Natural killer cell (primary cell): Measurements from ENCODE around the gene PHACTR1. TPM values are rescaled to one million over a fixed set of nuclear protein-coding genes. Genes with fewer than 3 reads are reported as not detected.

ENCODE experiments used
- ATAC-seq, 3 donors: fragments of 150-1000 bp in 2 of 3; fragments of 200-7000 bp in 1 of 3; cut with Tn5 transposase; 1 replicate in 1 of 3; 2 replicates in 2 of 3; pipeline ENCODE4 v1.10.0; 2021; ENCODE audit warnings: mild to moderate bottlenecking in 2 of 3, moderate library complexity in 2 of 3
- DNase-seq, 2 donors: peaks; one replicate each; pipeline versions ENCODE4 v3.0.0 to v3.0.0-alpha.2; 2013 to 2021; ENCODE audit warnings: mixed read lengths in 1 of 2
- H3K27ac ChIP-seq: one replicate; pipeline ENCODE4 v1.5.1; 2013; ENCODE audit warnings: mild to moderate bottlenecking, low read length
- H3K27me3 ChIP-seq: one replicate; pipeline ENCODE4 v1.6.1; 2013; ENCODE audit warnings: low read length; ENCODE audit not compliant: control insufficient read depth, insufficient read depth
- H3K36me3 ChIP-seq: one replicate; pipeline ENCODE4 v1.6.1; 2013; ENCODE audit warnings: low read length; ENCODE audit not compliant: control insufficient read depth, insufficient read depth
- H3K4me1 ChIP-seq: one replicate; pipeline ENCODE4 v1.6.1; 2013; ENCODE audit warnings: low read length; ENCODE audit not compliant: control insufficient read depth, insufficient read depth
- H3K4me3 ChIP-seq: one replicate; pipeline ENCODE4 v1.5.1; 2013; ENCODE audit warnings: low read length
- H3K9me3 ChIP-seq: one replicate; pipeline ENCODE4 v1.6.1; 2013; ENCODE audit warnings: low read length; ENCODE audit not compliant: control insufficient read depth, insufficient read depth
- H3K27ac Mint-ChIP-seq, 2 donors: one replicate each; pipeline ENCODE4 v1.8.0; 2022; ENCODE audit warnings: mild to moderate bottlenecking in 2 of 2, mixed read lengths in 2 of 2, moderate library complexity in 1 of 2
- H3K27me3 Mint-ChIP-seq, 2 donors: one replicate each; pipeline ENCODE4 v1.8.0; 2022; ENCODE audit warnings: low read depth in 2 of 2, mixed read lengths in 2 of 2
- H3K36me3 Mint-ChIP-seq: one replicate; pipeline ENCODE4 v1.8.0; 2022; ENCODE audit warnings: mixed read lengths
- H3K4me1 Mint-ChIP-seq, 2 donors: one replicate each; pipeline ENCODE4 v1.8.0; 2022; ENCODE audit warnings: mixed read lengths in 2 of 2
- H3K4me3 Mint-ChIP-seq: one replicate; pipeline ENCODE4 v1.8.0; 2022; ENCODE audit warnings: mild to moderate bottlenecking, moderate library complexity, mixed read lengths
- H3K9me3 Mint-ChIP-seq, 2 donors: one replicate each; pipeline ENCODE4 v1.8.0; 2022; ENCODE audit warnings: mixed read lengths in 2 of 2
- CTCF ChIP-seq: fragments of 200-600 bp; IDR thresholded peaks from one replicate; pipeline ENCODE4 v1.8.0; 2022; ENCODE audit warnings: antibody characterized with exemption
- WGBS: methylation state at CpG from one replicate; pipeline ENCODE4 v1.1.7; 2013; ENCODE audit warnings: missing lambda C conversion rate; ENCODE audit not compliant: insufficient coverage; 5-methylcytosine and 5-hydroxymethylcytosine counted together
- intact Hi-C: fragments of 100-400 bp; cut with micrococcal nuclease; formaldehyde crosslinking; loops from one replicate; pipeline ENCODE4 v1.14.2; 2022
- total RNA-seq, 4 donors: library from RNA; stranded (reverse); fragments of 120-200 nt in 1 of 4; gene quantifications; one replicate each; pipeline versions ENCODE4 v1.2.3 to v1.2.4, GENCODE V29; 2013 to 2022

Gene PHACTR1
- total RNA-seq, 3 donors from 2014 or later (not counting 1 experiment from before 2014, with no cell fraction given), result 5.2 to 19.0 (median 5.4) TPM

- no peak for TF ChIP-seq CTCF
Measured at GRCh38 chr6:12717356-12717755, 789 bp downstream of the PHACTR1 start.

GRCh38 chr6:12718015-12718414 is 1.4 kb downstream of the PHACTR1 start:
- H3K4me1 Mint-ChIP-seq, result no peaks in the 10 kb centered on the region

More at GRCh38 chr6:12717356-12717755, 789 bp downstream of the PHACTR1 start:
- Mint-ChIP-seq H3K36me3 (no peaks in the 10 kb centered on the region), H3K9me3 (no peaks in the 10 kb centered on the region), H3K4me1 (no peaks in the 10 kb centered on the region), H3K27ac (no peak overlapping the region), H3K4me3 (no peak overlapping the region), H3K27me3 (peaks cover 7 to 16% of the 10 kb centered on the region in 2 donors)
- Histone ChIP-seq H3K9me3 (no peaks in the 10 kb centered on the region), H3K27me3 (no peaks in the 10 kb centered on the region), H3K36me3 (no peaks in the 10 kb centered on the region), H3K27ac (no peak overlapping the region), H3K4me1 (no peaks in the 10 kb centered on the region), H3K4me3 (no peak overlapping the region)
- DNase-seq, result no peak
- WGBS, result 89% methylated on average over 9 of the region's 9 CpGs
- no peak for ATAC-seq
- intact Hi-C loops, result no loop called here

GRCh38 chr6:12719017-12719416 is 2.5 kb downstream of the PHACTR1 start:
- H3K9me3 ChIP-seq, result no peaks in the 10 kb centered on the region
- 72% methylated on average over 3 of the region's 3 CpGs for WGBS

More at GRCh38 chr6:12718015-12718414, 1.4 kb downstream of the PHACTR1 start:
- Histone ChIP-seq H3K27me3 (no peaks in the 10 kb centered on the region), H3K27ac (no peak overlapping the region), H3K36me3 (no peaks in the 10 kb centered on the region), H3K4me1 (no peaks in the 10 kb centered on the region), H3K4me3 (no peak overlapping the region), H3K9me3 (no peaks in the 10 kb centered on the region)
- Mint-ChIP-seq H3K4me3 (no peak overlapping the region), H3K27me3 (peaks cover 7 to 16% of the 10 kb centered on the region in 2 donors), H3K9me3 (no peaks in the 10 kb centered on the region), H3K36me3 (no peaks in the 10 kb centered on the region), H3K27ac (no peak overlapping the region)
- DNase-seq (no peak), ATAC-seq (no peak)
- intact Hi-C loops, result no loop called here
- TF ChIP-seq CTCF, result no peak
- 84% methylated on average over 9 of the region's 9 CpGs for WGBS

More at GRCh38 chr6:12719017-12719416, 2.5 kb downstream of the PHACTR1 start:
- intact Hi-C loops, result no loop called here
- Mint-ChIP-seq H3K27me3 (peaks cover 7 to 16% of the 10 kb centered on the region in 2 donors), H3K9me3 (no peaks in the 10 kb centered on the region), H3K36me3 (no peaks in the 10 kb centered on the region), H3K4me3 (no peak overlapping the region), H3K4me1 (no peaks in the 10 kb centered on the region), H3K27ac (no peak overlapping the region)
- DNase-seq, result no peak
- Histone ChIP-seq H3K27ac (no peak overlapping the region), H3K4me1 (no peaks in the 10 kb centered on the region), H3K36me3 (no peaks in the 10 kb centered on the region), H3K27me3 (no peaks in the 10 kb centered on the region), H3K4me3 (no peak overlapping the region)
- TF ChIP-seq CTCF, result no peak
- ATAC-seq, result no peak
